Breast epithelium (tissue), 3 donors: ENCODE results near the gene CDH23.

Experiments used
- CTCF ChIP-seq, 3 donors: fragments of 450-650 bp; IDR thresholded peaks; one replicate each; pipeline ENCODE4 v1.5.1; 2016 to 2017; ENCODE audit warnings: antibody characterized with exemption in 3 of 3, mild to moderate bottlenecking in 3 of 3, moderate library complexity in 3 of 3
- POLR2A ChIP-seq: fragments of 450-650 bp; IDR thresholded peaks from one replicate; pipeline ENCODE4 v1.6.1; 2016; ENCODE audit warnings: antibody characterized with exemption, mild to moderate bottlenecking, moderate library complexity
- POLR2AphosphoS5 ChIP-seq, 3 donors: sonication (generic); formaldehyde crosslinking; IDR thresholded peaks; one replicate each; pipeline ENCODE4 v1.6.1; 2017; ENCODE audit warnings: antibody characterized with exemption in 3 of 3

GRCh38 chr10:71616817-71617654 is 220.3 kb downstream of the CDH23 start:
- TF ChIP-seq CTCF (IDR thresholded peaks at IDR 0.05) (no peak), POLR2A (no peak), POLR2AphosphoS5 (IDR thresholded peaks at IDR 0.05) (no peak)
